Stimulated activated CD4-positive, alpha-beta T cell treated with anti-CD3 and anti-CD28 coated beads, TNF-alpha, amount 100 ng/mL, for 48 hours (primary cell): ENCODE results near the gene PATL2.
"Not testable (repeated sequence)": the region's sequence is repeated elsewhere in the genome, so short reads cannot be mapped to it uniquely, and the experiment has no call there.

Source experiments
- DNase-seq, 3 donors: peaks; one replicate each; pipeline ENCODE4 v3.0.0-alpha.2; 2020; ENCODE audit warnings: low read depth in 3 of 3

Gene PATL2

GRCh38 chr15:44711096-44711742, at the start of gene PATL2, which contains the start of gene B2M:
TSS of gene PATL2 (minus strand) at chr15:44711323. CDS start at chr15:44676490, 34,833 bp downstream.
TSS of gene B2M (plus strand) at chr15:44711517. CDS start at chr15:44711547, 30 bp downstream.
- peak; percentile 86 to 93 (median 92) for DNase-seq

GRCh38 chr15:44753345-44753744, 42.2 kb upstream of the PATL2 start:
- no peak for DNase-seq

GRCh38 chr15:44743454-44743853, 32.3 kb upstream of the PATL2 start:
- not testable (repeated sequence) for DNase-seq

GRCh38 chr15:44739222-44739847, 28.2 kb upstream of the PATL2 start:
- not testable (repeated sequence) for DNase-seq

- no peak for DNase-seq
These were observed 27.3 kb upstream of the PATL2 start for GRCh38 chr15:44738340-44738984.

GRCh38 chr15:44736181-44736765, 25.1 kb upstream of the PATL2 start, which contains the start of gene TRIM69:
TSS of gene TRIM69 (plus strand) at chr15:44736528. CDS start at chr15:44736705, 177 bp downstream.
- DNase-seq = no peak

- DNase-seq = no peak
These were observed 24.5 kb upstream of the PATL2 start for GRCh38 chr15:44735482-44736180.

GRCh38 chr15:44734839-44735481, 23.8 kb upstream of the PATL2 start:
- DNase-seq = no peak

- no peak for DNase-seq
These were observed 18.4 kb upstream of the PATL2 start for GRCh38 chr15:44729408-44730127.

GRCh38 chr15:44728576-44729407, 17.7 kb upstream of the PATL2 start:
- peak; percentile 91 to 96 (median 92) for DNase-seq

GRCh38 chr15:44728232-44728575, 17.1 kb upstream of the PATL2 start:
- DNase-seq = not testable (repeated sequence)

- DNase-seq = no peak
These were observed 16.5 kb upstream of the PATL2 start for GRCh38 chr15:44727485-44728231.

GRCh38 chr15:44726568-44727484, 15.7 kb upstream of the PATL2 start:
- no peak for DNase-seq

GRCh38 chr15:44726136-44726535, 15.0 kb upstream of the PATL2 start:
- no peak for DNase-seq

GRCh38 chr15:44722011-44722410, 10.9 kb upstream of the PATL2 start:
- no peak for DNase-seq

- no peak for DNase-seq
These were observed 9.5 kb upstream of the PATL2 start for GRCh38 chr15:44720460-44721176.

GRCh38 chr15:44720000-44720435, 8.9 kb upstream of the PATL2 start:
- not testable (repeated sequence) for DNase-seq
